Mesothelial cell of epicardium (in vitro differentiated cells): ENCODE results near the gene PLEKHA5. TPM values are rescaled to one million over a fixed set of nuclear protein-coding genes. Genes with fewer than 3 reads are reported as not detected.

Experiments used
- DNase-seq, 2 experiments: peaks; one replicate each; pipeline ENCODE4 v3.0.0; 2021; ENCODE audit warnings: low spot score in 2 of 2; ENCODE audit not compliant: unreplicated experiment in 2 of 2
- H3K27ac Mint-ChIP-seq: 2 replicates; pipeline ENCODE4 v1.8.0; 2021; ENCODE audit warnings: mixed read lengths
- H3K27me3 Mint-ChIP-seq: 2 replicates; pipeline ENCODE4 v1.8.0; 2021; ENCODE audit warnings: low read depth, mixed read lengths
- H3K36me3 Mint-ChIP-seq: 2 replicates; pipeline ENCODE4 v1.8.0; 2021; ENCODE audit warnings: mixed read lengths
- H3K4me1 Mint-ChIP-seq: 2 replicates; pipeline ENCODE4 v1.8.0; 2021; ENCODE audit warnings: mixed read lengths
- H3K4me3 Mint-ChIP-seq: 2 replicates; pipeline ENCODE4 v1.8.0; 2021; ENCODE audit warnings: mild to moderate bottlenecking, moderate library complexity, mixed read lengths
- H3K9me3 Mint-ChIP-seq: 2 replicates; pipeline ENCODE4 v1.8.0; 2021; ENCODE audit warnings: mixed read lengths
- CTCF ChIP-seq: fragments of 200-600 bp; sonication (generic); IDR thresholded peaks from one replicate; pipeline ENCODE4 v1.5.0; 2021; ENCODE audit warnings: antibody characterized with exemption; ENCODE audit not compliant: unreplicated experiment
- total RNA-seq: library from RNA; stranded (reverse); gene quantifications from 3 replicates; pipeline ENCODE4 v1.2.1, GENCODE V29; 2021

The PLEKHA5 gene
- total RNA-seq, 1 donor from 2014 or later = 52.0 TPM

- H3K9me3 Mint-ChIP-seq = peaks cover 16% of the 10 kb centered on the region
- H3K4me1 Mint-ChIP-seq = peaks cover 6% of the 10 kb centered on the region
- DNase-seq = no peak
- TF ChIP-seq CTCF = no peak
- peaks cover 15% of the 10 kb centered on the region for H3K36me3 Mint-ChIP-seq
- no peak overlapping the region for H3K27ac Mint-ChIP-seq
- H3K4me3 Mint-ChIP-seq = no peak overlapping the region
- no peaks in the 10 kb centered on the region for H3K27me3 Mint-ChIP-seq
Observed at GRCh38 chr12:19209661-19210060, 80.1 kb downstream of the PLEKHA5 start.

GRCh38 chr12:19211802-19212201 lies 82.3 kb downstream of the PLEKHA5 start:
- Mint-ChIP-seq H3K9me3 (peaks cover 16% of the 10 kb centered on the region), H3K27ac (no peak overlapping the region), H3K4me3 (no peak overlapping the region), H3K36me3 (peaks cover 15% of the 10 kb centered on the region), H3K4me1 (peaks cover 2% of the 10 kb centered on the region), H3K27me3 (no peaks in the 10 kb centered on the region)
- DNase-seq = no peak
- no peak for TF ChIP-seq CTCF

- Mint-ChIP-seq H3K36me3 (peaks cover 15% of the 10 kb centered on the region), H3K27me3 (no peaks in the 10 kb centered on the region), H3K27ac (no peak overlapping the region), H3K4me1 (peaks cover 6% of the 10 kb centered on the region), H3K9me3 (peaks cover 16% of the 10 kb centered on the region), H3K4me3 (no peak overlapping the region)
- no peak for TF ChIP-seq CTCF
- no peak for DNase-seq
Observed at GRCh38 chr12:19212245-19212644, 82.7 kb downstream of the PLEKHA5 start.

GRCh38 chr12:19214020-19214419 lies 84.5 kb downstream of the PLEKHA5 start:
- Mint-ChIP-seq H3K9me3 (peaks cover 9% of the 10 kb centered on the region), H3K27me3 (no peaks in the 10 kb centered on the region), H3K27ac (no peak overlapping the region), H3K4me3 (no peak overlapping the region), H3K36me3 (peaks cover 7% of the 10 kb centered on the region), H3K4me1 (peaks cover 17% of the 10 kb centered on the region)
- no peak for TF ChIP-seq CTCF
- DNase-seq = no peak

GRCh38 chr12:19215115-19215514 lies 85.6 kb downstream of the PLEKHA5 start:
- Mint-ChIP-seq H3K27me3 (no peaks in the 10 kb centered on the region), H3K4me3 (no peak overlapping the region), H3K4me1 (peaks cover 17% of the 10 kb centered on the region), H3K36me3 (peaks cover 2% of the 10 kb centered on the region), H3K9me3 (peaks cover 4% of the 10 kb centered on the region), H3K27ac (no peak overlapping the region)
- no peak for DNase-seq
- TF ChIP-seq CTCF = no peak

- Mint-ChIP-seq H3K9me3 (peaks cover 11% of the 10 kb centered on the region), H3K36me3 (peaks cover 6% of the 10 kb centered on the region), H3K4me3 (no peak overlapping the region), H3K4me1 (peaks cover 20% of the 10 kb centered on the region), H3K27ac (peak overlapping the region; percentile 47), H3K27me3 (no peaks in the 10 kb centered on the region)
- no peak for DNase-seq
- no peak for TF ChIP-seq CTCF
Observed at GRCh38 chr12:19217446-19217845, 87.9 kb downstream of the PLEKHA5 start.
